Endothelial cell of umbilical vein (primary cell): Measurements from ENCODE around the gene DCK. TPM values are rescaled to one million over a fixed set of nuclear protein-coding genes. Genes with fewer than 3 reads are reported as not detected.

Source experiments
- BruUV-seq: library from RNA; stranded (reverse); fragments of 400-500 nt; replicated peaks from 2 replicates; lab custom pipeline; 2021; lab: Mats Ljungman, UMichigan
- CTCF ChIA-PET: fragments of 300-600, 350-600 bp; sonication (Branson Sonifier 250); formaldehyde crosslinking; loops from one replicate; lab custom pipeline; 2021; ENCODE audit warnings: antibody characterized with exemption, inconsistent platforms; lab: Charles Lee
- POLR2A ChIA-PET: fragments of 300-600, 350-600 bp; sonication (Branson Sonifier 250); formaldehyde crosslinking; loops from one replicate; lab custom pipeline; 2021; ENCODE audit warnings: antibody characterized with exemption, inconsistent platforms; lab: Charles Lee
- DNase-seq: peaks from one replicate; pipeline ENCODE4 v3.0.0-alpha.2; 2011; ENCODE audit warnings: low read depth, low spot score
- FAIRE-seq: peaks from 2 replicates; lab custom pipeline; 2011; peaks lifted over from hg19 to GRCh38; lab: Jason Lieb, UNC
- H2AFZ ChIP-seq: 2 replicates; pipeline ENCODE4 v1.6.0; 2012; ENCODE audit warnings: low read depth, low read length, control low read depth, inconsistent platforms
- H3K27ac ChIP-seq: 2 replicates; pipeline ENCODE4 v1.5.1; 2011; ENCODE audit warnings: low read depth, mild to moderate bottlenecking, control low read depth, low read length, moderate library complexity; ENCODE audit not compliant: insufficient read depth
- H3K27me3 ChIP-seq, 2 experiments: 2 replicates each; pipeline versions ENCODE4 v1.6.0 to v1.6.1; 2011; ENCODE audit warnings: low read length in 2 of 2, mixed read lengths in 1 of 2; ENCODE audit not compliant: control insufficient read depth in 2 of 2, insufficient read depth in 2 of 2
- H3K36me3 ChIP-seq, 2 experiments: 2 replicates in 1 of 2; 3 replicates in 1 of 2; pipeline ENCODE4 v1.5.1; 2011; ENCODE audit warnings: low read length in 2 of 2, mild to moderate bottlenecking in 1 of 2, moderate library complexity in 1 of 2; ENCODE audit not compliant: control insufficient read depth in 2 of 2, insufficient read depth in 2 of 2; ENCODE audit errors: extremely low read depth in 1 of 2
- H3K4me1 ChIP-seq: 3 replicates; pipeline ENCODE4 v1.5.1; 2011; ENCODE audit warnings: mild to moderate bottlenecking, low read length; ENCODE audit not compliant: control insufficient read depth, insufficient read depth; ENCODE audit errors: extremely low read depth
- H3K4me2 ChIP-seq: 2 replicates; pipeline ENCODE4 v1.6.1; 2011; ENCODE audit warnings: low read length, control low read depth, mixed read lengths; ENCODE audit not compliant: insufficient read depth
- H3K4me3 ChIP-seq, 3 experiments: fragments of 200-600 bp in 1 of 3; sonication (generic), shearing (Covaris generic) in 1 of 3; replicated peaks in 1 of 3; 2 replicates each; pipeline ENCODE4 v1.5.1; 2011 to 2016; ENCODE audit warnings: control low read depth in 3 of 3, low read length in 3 of 3, mild to moderate bottlenecking in 2 of 3, inconsistent platforms in 1 of 3, low read depth in 1 of 3, moderate library complexity in 1 of 3; ENCODE audit not compliant: insufficient read depth in 1 of 3
- H3K79me2 ChIP-seq: 2 replicates; pipeline ENCODE4 v1.6.0; 2012; ENCODE audit warnings: low read length, inconsistent platforms; ENCODE audit not compliant: control insufficient read depth, insufficient read depth
- H3K9ac ChIP-seq: replicated peaks from 2 replicates; pipeline ENCODE3; 2011; ENCODE audit warnings: low read length, control low read depth; ENCODE audit not compliant: insufficient read depth; ENCODE audit errors: extremely low read depth
- H3K9me1 ChIP-seq: replicated peaks from 3 replicates; pipeline ENCODE4 v1.6.0; 2011; ENCODE audit warnings: mild to moderate bottlenecking, low read length; ENCODE audit not compliant: control insufficient read depth, insufficient read depth; ENCODE audit errors: extremely low read depth
- H3K9me3 ChIP-seq: replicated peaks from 2 replicates; pipeline ENCODE4 v1.5.1; 2012; ENCODE audit warnings: low read length, inconsistent platforms; ENCODE audit not compliant: control insufficient read depth, insufficient read depth
- H4K20me1 ChIP-seq: replicated peaks from 2 replicates; pipeline ENCODE3; 2011; ENCODE audit warnings: mild to moderate bottlenecking, low read length; ENCODE audit not compliant: control insufficient read depth, insufficient read depth; ENCODE audit errors: extremely low read depth
- EZH2 ChIP-seq: IDR thresholded peaks from 2 replicates; pipeline ENCODE4 v1.6.1; 2012; ENCODE audit warnings: borderline replicate concordance, low read depth, mild to moderate bottlenecking, moderate library complexity, low read length, inconsistent platforms; ENCODE audit not compliant: severe bottlenecking
- FOS ChIP-seq: IDR thresholded peaks from 2 replicates; pipeline ENCODE4 v1.6.1; 2011; ENCODE audit warnings: mild to moderate bottlenecking, low read length, moderate library complexity, borderline replicate concordance; ENCODE audit not compliant: insufficient read depth
- GATA2 ChIP-seq: IDR thresholded peaks from 2 replicates; pipeline ENCODE4 v1.7.0; 2011; ENCODE audit warnings: low read depth, mild to moderate bottlenecking, moderate library complexity, mixed read lengths, low read length; ENCODE audit not compliant: insufficient read length, insufficient read depth
- JUN ChIP-seq: IDR thresholded peaks from 2 replicates; pipeline ENCODE4 v1.6.1; 2011; ENCODE audit warnings: borderline replicate concordance, low read depth; ENCODE audit not compliant: insufficient read length, insufficient read depth
- MYC ChIP-seq: IDR thresholded peaks from one replicate; pipeline ENCODE4 v1.6.1; 2011; ENCODE audit warnings: mild to moderate bottlenecking, low read depth, low read length
- POLR2A ChIP-seq: IDR thresholded peaks from 2 replicates; pipeline ENCODE4 v1.6.1; 2012; ENCODE audit warnings: low read depth, mild to moderate bottlenecking, control low read depth, low read length
- POLR2AphosphoS5 ChIP-seq: IDR thresholded peaks from 2 replicates; pipeline ENCODE4 v1.6.1; 2012; ENCODE audit warnings: low read depth, mild to moderate bottlenecking, control low read depth, low read length, moderate library complexity; ENCODE audit not compliant: insufficient read depth
- dilution Hi-C: fragments of 300-500 bp; cut with MboI; formaldehyde crosslinking; loops from one replicate; pipeline ENCODE4 v1.15.0; 2019; ENCODE audit warnings: low sequenced_read_pairs; ENCODE audit not compliant: extremely low pct_ligation_motif_present
- intact Hi-C: fragments of 100-400 bp; cut with micrococcal nuclease; formaldehyde crosslinking; loops from one replicate; pipeline ENCODE4 v1.10.0; 2022
- polyA plus RNA-seq, 4 experiments: library from polyadenylated mRNA; depleted of rRNA in 3 of 4; stranded (reverse) in 3 of 4; unstranded in 1 of 4; fragments of >200 nt; gene quantifications; 2 replicates each; pipeline versions ENCODE4 v1.2.1 to v1.2.3, GENCODE V29; 2011 to 2012; ENCODE audit warnings: missing spikeins in 1 of 4
- total RNA-seq: library from RNA; stranded (reverse); gene quantifications from 2 replicates; pipeline ENCODE4 v1.2.3, GENCODE V29; 2021
- TF ChIP-seq, protein P1 (sequence below), 2 donors: IDR thresholded peaks; 1 replicate in 1 of 2; 2 replicates in 1 of 2; pipeline ENCODE4 v1.5.1; 2011; ENCODE audit warnings: low read length in 2 of 2, mild to moderate bottlenecking in 2 of 2, moderate library complexity in 2 of 2, control low read depth in 1 of 2, inconsistent platforms in 1 of 2, low read depth in 1 of 2; ENCODE audit not compliant: insufficient read depth in 1 of 2; ENCODE audit errors: extremely low read depth in 1 of 2
- TF ChIP-seq, protein P2 (sequence below): IDR thresholded peaks from 2 replicates; pipeline ENCODE4 v1.6.1; 2011; ENCODE audit not compliant: insufficient read depth, insufficient read length

Gene DCK
- total and polyA plus RNA-seq, 2 donors (not counting 3 experiments of a cell fraction or from before 2014, with no cell fraction given) = 4.8 to 19.9 TPM

DNA sequence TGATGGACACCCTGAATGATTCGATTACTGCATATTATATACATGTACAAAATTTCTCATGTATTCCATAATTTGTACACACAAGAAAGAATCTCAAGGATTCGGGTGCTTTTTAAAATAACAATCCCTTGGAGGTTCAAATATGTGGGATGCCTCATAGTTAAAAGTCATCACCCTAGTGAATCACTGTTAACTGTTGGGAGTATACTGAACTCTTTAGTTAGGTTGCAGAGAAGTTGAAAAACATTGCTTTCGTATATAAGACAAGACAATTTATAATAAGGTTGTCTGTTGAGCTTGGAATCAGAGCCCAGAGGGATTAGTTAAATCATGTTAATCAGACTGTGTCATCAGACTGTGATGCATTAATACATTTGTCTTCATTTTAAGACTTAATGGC lies 15.6 kb downstream of the DCK start:
- TF ChIP-seq JUN = no peak
- TF ChIP-seq, protein P1, sequence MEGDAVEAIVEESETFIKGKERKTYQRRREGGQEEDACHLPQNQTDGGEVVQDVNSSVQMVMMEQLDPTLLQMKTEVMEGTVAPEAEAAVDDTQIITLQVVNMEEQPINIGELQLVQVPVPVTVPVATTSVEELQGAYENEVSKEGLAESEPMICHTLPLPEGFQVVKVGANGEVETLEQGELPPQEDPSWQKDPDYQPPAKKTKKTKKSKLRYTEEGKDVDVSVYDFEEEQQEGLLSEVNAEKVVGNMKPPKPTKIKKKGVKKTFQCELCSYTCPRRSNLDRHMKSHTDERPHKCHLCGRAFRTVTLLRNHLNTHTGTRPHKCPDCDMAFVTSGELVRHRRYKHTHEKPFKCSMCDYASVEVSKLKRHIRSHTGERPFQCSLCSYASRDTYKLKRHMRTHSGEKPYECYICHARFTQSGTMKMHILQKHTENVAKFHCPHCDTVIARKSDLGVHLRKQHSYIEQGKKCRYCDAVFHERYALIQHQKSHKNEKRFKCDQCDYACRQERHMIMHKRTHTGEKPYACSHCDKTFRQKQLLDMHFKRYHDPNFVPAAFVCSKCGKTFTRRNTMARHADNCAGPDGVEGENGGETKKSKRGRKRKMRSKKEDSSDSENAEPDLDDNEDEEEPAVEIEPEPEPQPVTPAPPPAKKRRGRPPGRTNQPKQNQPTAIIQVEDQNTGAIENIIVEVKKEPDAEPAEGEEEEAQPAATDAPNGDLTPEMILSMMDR (IDR thresholded peaks at IDR 0.05; ENCODE audit: extremely low read depth in 1 of 2, insufficient read depth in 1 of 2, low read depth in 1 of 2, low read length in 2 of 2) = no peak
- TF ChIP-seq MYC = no peak
- no peak for TF ChIP-seq GATA2
- TF ChIP-seq, protein P2, sequence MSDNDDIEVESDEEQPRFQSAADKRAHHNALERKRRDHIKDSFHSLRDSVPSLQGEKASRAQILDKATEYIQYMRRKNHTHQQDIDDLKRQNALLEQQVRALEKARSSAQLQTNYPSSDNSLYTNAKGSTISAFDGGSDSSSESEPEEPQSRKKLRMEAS = no peak
- no peak for TF ChIP-seq POLR2AphosphoS5
- TF ChIP-seq EZH2 = no peak
- no peak for TF ChIP-seq FOS
- no peak for TF ChIP-seq POLR2A
- Histone ChIP-seq H3K27ac (no peak overlapping the region), H3K9ac (no peak overlapping the region), H3K4me3 (no peak overlapping the region), H3K9me3 (no peaks in the 10 kb centered on the region), H4K20me1 (no peaks in the 10 kb centered on the region), H3K36me3 (peaks cover 2 to 3% of the 10 kb centered on the region in 2 experiments), H3K4me2 (no peak overlapping the region), H3K27me3 (no peaks in the 10 kb centered on the region), H2AFZ (no peak overlapping the region), H3K4me1 (peaks cover 2% of the 10 kb centered on the region), H3K79me2 (peaks cover 26% of the 10 kb centered on the region), H3K9me1 (no peaks in the 10 kb centered on the region)
- FAIRE-seq = no peak
- intact Hi-C loops = loop anchor here (5.0 kb wide), 1 partner anchor 172 kb away; the partner anchor contains the start of gene GRSF1
- no TSS peak for BruUV-seq
- dilution Hi-C loops = no loop called here
- ChIA-PET CTCF (interaction anchor here (1.0 to 7.4 kb wide), 15 partner anchors 10 to 409 kb away, joined by 3 to 97 read pairs (median 7); partner anchors contain the start of gene DCK), POLR2A (interaction anchor here (1.5 kb wide), 1 partner anchor 16 kb away, joined by 4 read pairs; the partner anchor contains the start of gene DCK)
- DNase-seq = no peak
